ENCODE results near the gene HPS4. TPM values are rescaled to one million over a fixed set of nuclear protein-coding genes. Genes with fewer than 3 reads are reported as not detected.
"Not testable (repeated sequence)": the region's sequence is repeated elsewhere in the genome, so short reads cannot be mapped to it uniquely, and the experiment has no call there.

The HPS4 gene
- total RNA-seq = 28.0 and 28.1 TPM in 2 replicates

- no peak for TF ChIP-seq CTCF (IDR thresholded peaks at IDR 0.05; ENCODE audit: insufficient read depth, low read depth, low read length)
- DNase-seq (ENCODE audit: low read depth) = peak; percentile 93
- peak within 1 kb of the TSS; percentile 90 for H3K4me3 ChIP-seq (ENCODE audit: low read depth, low read length)
Observed at GRCh38 chr22:26483439-26484359, at the start of gene HPS4, which contains the start of gene SRRD. Gene HPS4 (minus strand): TSS chr22:26483783. CDS start chr22:26481762, 2,021 bp downstream. Gene SRRD (plus strand): TSS chr22:26483877. CDS start chr22:26483891, 14 bp downstream.

- no peak overlapping the region for H3K4me3 ChIP-seq (ENCODE audit: low read depth, low read length)
- peak; percentile 57 for DNase-seq (ENCODE audit: low read depth)
- no peak for TF ChIP-seq CTCF (IDR thresholded peaks at IDR 0.05; ENCODE audit: insufficient read depth, low read depth, low read length)
Observed at GRCh38 chr22:26529345-26529744, 45.8 kb upstream of the HPS4 start.

- not testable (repeated sequence) for H3K4me3 ChIP-seq (ENCODE audit: low read depth, low read length); DNase-seq (ENCODE audit: low read depth)
Observed at GRCh38 chr22:26528518-26528917, 44.9 kb upstream of the HPS4 start.

- DNase-seq (ENCODE audit: low read depth) = no peak
- no peak for TF ChIP-seq CTCF (IDR thresholded peaks at IDR 0.05; ENCODE audit: insufficient read depth, low read depth, low read length)
- H3K4me3 ChIP-seq (ENCODE audit: low read depth, low read length) = no peak overlapping the region
Observed at GRCh38 chr22:26527574-26528465, 44.2 kb upstream of the HPS4 start.

- H3K4me3 ChIP-seq (ENCODE audit: low read depth, low read length) = no peak overlapping the region
- no peak for TF ChIP-seq CTCF (IDR thresholded peaks at IDR 0.05; ENCODE audit: insufficient read depth, low read depth, low read length)
- no peak for DNase-seq (ENCODE audit: low read depth)
Observed at GRCh38 chr22:26527167-26527566, 43.6 kb upstream of the HPS4 start.

GRCh38 chr22:26525946-26526564, 42.5 kb upstream of the HPS4 start:
- no peak for TF ChIP-seq CTCF (IDR thresholded peaks at IDR 0.05; ENCODE audit: insufficient read depth, low read depth, low read length)
- no peak for DNase-seq (ENCODE audit: low read depth)
- H3K4me3 ChIP-seq (ENCODE audit: low read depth, low read length) = no peak overlapping the region

All from fibroblast of villous mesenchyme (primary cell).